ENCODE data around the gene BMI1.
A peak's percentile ranks its signal among the peaks of the same experiment; 100 is the strongest.
"Not testable (repeated sequence)": the region's sequence is repeated elsewhere in the genome, so short reads cannot be mapped to it uniquely, and the experiment has no call there.

BMI1 gene

DNA sequence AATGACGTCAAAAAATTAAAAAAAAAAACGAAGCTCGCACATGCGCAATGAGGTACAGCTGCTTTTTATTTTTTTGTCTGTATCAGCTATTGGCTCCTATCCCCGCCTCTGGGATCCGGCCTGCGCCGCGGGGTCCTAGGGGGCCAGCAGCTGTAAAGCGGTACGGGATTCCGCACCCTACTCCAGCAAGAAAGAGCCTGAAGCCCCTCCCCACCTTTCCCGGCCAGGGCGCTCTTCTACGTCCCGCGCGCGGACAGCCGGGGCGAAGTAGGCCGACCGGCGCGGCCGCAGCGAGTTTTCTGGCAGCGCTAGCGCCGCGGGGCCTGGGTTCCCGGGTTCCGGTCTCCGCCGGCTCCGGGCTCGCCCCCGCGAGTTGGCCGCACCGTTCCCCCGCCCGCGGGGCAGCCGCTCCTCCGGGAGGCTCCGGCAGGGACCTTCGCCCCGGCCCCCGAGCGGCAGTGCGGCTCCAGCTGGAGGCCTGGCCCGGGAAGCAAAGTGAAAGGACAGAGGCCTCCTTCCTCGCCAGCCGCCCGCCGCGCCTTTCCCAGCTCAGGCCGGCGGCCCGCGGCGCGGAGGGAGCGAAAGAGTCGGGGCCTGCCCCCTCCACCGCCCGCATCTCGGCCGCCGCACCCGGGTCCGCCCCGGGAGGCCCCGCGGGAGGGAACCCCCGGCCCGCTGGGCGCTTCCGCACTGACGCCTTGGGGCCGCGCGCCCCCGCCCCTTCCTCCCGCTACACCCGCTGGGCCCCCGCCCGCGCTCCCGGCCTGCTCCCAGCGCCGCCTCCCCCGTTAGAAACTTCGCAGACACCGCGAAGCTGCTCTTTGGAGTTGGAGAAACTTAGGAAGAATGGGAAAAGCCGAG is 19.7 kb downstream of the BMI1 start:
- DNase-seq = peak; percentile 72 to 73

DNA sequence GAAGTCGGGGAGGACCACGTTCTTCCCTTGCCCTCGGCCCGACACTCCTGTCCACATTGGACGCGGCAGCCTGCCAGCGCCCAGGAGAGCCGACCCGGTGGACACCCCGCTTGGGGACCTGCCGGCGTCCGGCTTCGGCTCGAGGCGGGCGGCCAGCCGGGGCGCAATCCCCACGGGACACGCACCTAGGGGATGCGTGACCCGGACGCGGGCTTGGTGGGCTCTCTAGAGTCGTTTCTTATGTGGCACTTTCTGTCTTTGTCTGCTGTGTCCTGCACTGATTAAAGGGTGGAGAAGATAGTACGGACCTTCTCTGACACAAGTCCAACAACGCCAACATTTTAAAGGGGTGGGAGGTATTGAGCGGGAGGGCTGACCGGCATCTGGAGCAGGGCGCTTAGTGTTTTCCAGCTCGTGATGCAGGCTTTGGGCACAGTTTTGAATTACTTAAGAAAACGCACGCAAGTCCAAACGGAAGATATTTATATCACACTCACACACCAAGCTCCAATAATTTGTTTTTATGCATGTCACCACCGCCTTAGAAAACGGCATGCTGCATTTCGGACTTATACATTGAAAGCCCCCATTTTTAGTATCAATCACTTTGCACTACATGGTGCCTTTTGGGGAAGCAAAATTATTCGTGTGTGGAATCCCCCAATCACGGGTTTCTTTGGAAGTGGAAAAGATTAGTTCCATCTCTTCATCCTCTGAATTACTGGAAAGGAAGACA is 20.5 kb downstream of the BMI1 start:
- DNase-seq = no peak

GRCh38 chr10:22341926-22342196 is 21.0 kb downstream of the BMI1 start:
- DNase-seq = no peak

DNA sequence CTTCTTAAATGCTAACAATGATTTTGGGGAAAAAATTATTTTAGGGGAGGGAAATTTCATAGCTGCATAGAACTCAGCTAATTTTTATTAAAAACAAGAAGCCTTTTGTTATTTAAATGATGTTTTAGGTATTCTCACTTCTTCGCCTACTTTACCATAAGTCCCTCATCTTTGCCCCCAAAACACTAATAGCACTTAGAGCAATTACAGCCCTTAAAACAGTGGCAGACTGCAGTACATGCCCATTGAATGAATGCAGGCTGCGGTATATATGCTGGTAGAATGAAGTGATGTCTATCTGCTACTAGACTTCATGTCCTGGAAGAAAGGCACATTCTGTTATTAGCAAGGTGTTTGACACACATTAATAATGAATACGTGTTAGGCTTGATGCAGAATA is 21.5 kb downstream of the BMI1 start:
- DNase-seq = no peak

- no peak for DNase-seq
Measured at GRCh38 chr10:22343731-22344130, 22.8 kb downstream of the BMI1 start.

DNA sequence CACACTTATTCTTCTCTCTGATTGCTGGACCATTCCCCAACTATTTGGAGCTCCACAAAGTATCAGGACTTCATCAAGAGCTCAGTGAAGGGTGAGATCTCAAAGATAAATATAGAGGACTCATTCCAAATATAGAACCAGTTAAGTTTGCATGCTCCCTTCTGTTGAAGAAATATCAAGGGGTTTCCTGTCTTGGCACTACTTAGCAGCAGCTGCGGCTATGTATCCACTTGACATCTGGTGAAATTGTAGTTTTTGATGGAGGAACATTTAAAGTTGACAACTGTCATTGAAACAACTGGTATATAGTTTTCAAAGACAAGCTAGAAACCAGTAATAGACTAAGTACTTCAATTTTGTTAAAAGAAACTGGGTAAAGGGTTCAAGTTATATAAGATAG is 23.4 kb downstream of the BMI1 start:
- DNase-seq = no peak

DNA sequence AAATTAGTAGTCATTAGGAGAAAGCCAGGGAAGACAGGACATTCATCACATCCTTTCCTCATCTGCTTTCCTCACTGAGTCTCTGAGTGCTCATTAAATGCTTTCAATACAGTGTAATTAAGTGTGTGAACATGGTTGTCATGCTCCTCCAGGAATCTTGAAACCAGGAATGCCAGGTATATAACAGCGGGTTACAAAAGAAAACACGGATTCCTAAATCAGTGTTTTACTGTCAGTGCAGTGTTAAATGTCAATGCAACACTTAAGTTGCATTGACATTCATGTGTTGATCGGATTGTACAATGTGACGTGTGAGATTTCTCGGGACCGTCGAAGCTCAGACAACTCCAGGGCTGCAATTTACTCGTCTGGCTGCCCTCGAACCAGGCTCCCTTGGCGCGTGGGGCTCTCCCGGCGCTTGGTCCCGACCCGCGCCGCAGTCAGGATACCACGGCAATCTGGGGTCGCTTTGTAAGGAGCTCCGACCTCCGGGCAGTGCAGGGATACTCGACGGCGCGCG is 23.9 kb downstream of the BMI1 start:
- no peak for DNase-seq

GRCh38 chr10:22345301-22346095 is 24.6 kb downstream of the BMI1 start, which contains the start of gene SPAG6:
SPAG6 (plus strand) TSS chr10:22345496; CDS start chr10:22345612, 116 bp downstream.
- peak; percentile 51 to 83 for DNase-seq

DNA sequence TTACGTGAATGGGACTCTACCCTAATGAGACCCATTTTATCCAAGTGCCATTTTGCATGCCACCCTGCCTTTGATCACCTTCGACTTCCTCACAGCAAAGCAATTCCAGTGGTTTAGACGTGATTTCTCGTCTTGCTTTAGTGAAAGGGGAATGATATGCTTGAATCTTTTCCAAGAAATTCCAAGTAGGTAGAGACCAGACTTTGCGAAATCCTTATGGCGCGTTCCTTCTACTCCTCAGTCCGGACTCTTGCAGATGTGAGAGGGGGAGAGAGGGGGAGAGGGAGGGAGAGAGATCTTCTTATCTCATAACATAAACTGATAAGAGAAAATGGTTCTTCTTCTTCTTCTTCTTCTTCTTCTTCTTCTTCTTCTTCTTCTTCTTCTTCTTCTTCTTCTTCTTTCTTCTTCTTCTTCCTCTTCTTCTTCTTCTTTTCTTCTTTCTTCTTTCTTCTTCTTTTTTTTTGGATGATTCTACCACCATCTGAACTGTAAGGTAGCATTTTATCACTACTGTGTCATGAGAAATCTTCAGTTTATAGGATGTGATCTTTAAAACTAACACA is 25.3 kb downstream of the BMI1 start:
- no peak for DNase-seq

DNA sequence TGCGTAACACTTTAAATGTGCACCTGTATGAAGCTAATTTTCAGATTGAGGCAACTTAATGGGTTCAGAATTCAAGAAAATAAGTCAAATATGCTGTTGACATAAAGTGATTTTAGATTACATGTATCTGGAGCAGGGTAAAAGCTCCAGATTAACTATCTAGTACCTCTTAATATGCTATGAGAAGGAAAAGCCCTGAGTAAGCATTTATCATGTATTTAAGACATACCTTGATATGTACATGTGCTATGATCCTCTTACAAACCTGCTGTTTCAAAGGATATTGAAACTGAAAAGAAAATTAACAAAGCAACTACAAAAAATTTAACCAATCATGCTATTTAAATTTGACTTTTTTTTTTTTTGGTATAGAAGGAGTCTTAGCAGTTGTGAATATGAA is 28.9 kb downstream of the BMI1 start:
- no peak for DNase-seq

DNA sequence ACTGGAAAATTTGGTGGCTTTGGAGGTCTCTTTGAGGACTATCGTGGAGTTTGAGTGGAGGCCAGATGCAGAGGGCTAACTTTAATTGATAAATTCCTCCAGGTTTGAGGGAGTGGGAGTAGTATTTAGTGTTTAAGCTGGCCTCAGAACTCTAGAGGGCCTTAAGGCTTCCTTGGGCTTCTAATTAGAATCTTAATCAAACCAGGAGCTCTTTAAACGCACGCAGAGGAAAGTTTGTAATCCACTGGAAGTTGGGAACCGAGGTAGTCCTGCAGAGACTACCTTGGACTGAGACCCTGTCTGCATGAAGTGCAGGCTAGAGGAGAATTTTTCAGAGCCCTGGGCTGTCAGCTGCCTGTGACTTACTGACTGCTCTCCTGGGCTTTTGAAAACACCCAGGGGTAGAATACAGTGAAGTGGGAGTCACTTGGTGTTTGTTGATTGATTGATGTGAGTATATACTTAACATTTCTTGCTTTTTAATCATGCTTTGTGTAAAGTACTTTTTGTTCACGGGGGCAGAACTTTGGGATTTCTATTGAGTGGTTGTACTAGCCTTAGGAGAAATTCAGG is 30.3 kb downstream of the BMI1 start:
- DNase-seq = no peak

GRCh38 chr10:22356324-22356873 is 35.5 kb downstream of the BMI1 start:
- no peak for DNase-seq

DNA sequence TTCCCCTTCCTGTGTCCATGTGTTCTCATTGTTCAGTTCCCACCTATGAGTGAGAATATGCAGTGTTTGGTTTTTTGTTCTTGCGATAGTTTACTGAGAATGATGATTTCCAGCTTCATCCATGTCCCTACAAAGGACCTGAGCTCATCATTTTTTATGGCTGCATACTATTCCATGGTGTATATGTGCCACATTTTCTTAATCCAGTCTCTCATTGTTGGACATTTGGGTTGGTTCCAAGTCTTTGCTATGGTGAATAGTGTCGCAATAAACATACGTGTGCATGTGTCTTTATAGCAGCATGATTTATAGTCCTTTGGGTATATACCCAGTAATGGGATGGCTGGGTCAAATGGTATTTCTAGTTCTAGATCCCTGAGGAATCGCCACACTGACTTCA is 36.9 kb downstream of the BMI1 start:
- DNase-seq = not testable (repeated sequence)

- no peak for DNase-seq
Measured at GRCh38 chr10:22363305-22363704, 42.4 kb downstream of the BMI1 start.

DNA sequence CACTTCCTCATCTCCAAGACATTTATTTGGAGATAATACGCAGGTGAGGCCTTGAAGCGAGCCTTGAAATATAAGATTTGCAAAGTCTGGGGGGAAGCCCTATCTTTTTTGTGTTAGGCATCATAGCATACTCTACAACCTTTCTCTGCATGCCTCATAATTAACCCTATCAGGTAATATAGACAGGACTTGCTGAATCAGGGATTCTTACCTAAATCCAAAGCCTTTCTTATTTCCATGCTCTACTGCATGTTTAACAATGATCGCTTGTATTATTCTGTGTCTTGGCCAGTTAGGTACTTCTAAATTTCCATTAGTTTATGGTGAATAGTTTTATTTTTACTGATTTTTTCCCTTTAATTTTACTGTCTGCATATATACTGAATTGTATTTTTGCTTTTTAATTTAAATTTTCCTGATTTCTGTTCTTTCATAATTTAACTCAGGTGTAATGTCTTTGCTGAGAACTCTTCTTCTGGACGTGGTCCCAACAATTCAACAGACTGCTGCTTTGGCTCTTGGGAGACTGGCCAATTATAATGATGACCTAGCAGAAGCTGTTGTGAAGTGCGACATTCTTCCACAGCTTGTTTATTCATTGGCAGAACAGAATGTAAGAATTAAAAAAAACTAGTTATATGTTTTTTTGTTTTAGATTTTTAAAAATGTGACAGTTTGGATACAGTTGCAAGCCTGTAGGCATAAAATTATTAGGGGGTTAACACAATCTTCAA is 43.7 kb downstream of the BMI1 start:
- DNase-seq = no peak

DNA sequence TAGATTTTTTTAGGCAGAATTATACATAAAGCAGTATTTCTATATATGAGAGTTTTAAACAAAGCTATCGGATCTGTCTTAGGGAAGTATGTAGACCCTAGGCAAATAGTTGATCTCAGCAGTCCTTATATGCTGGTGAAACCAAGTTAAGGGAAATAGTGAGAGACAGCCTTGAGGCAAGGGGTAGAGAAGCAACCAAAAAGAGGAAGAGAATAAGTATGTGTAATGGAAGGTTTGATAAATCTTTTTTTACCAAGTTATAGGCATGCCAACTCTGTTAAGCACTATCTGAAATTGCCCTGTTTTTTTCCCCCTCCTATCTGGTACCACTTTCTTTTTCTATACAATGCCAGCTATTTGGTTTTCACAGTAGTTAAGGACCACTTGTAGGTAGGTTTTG is 44.3 kb downstream of the BMI1 start:
- no peak for DNase-seq

GRCh38 chr10:22365644-22366434 is 44.9 kb downstream of the BMI1 start:
- DNase-seq = no peak

- no peak for DNase-seq
Measured at GRCh38 chr10:22366435-22366703, 45.5 kb downstream of the BMI1 start.

GRCh38 chr10:22366771-22367170 is 45.9 kb downstream of the BMI1 start:
- DNase-seq = no peak

- DNase-seq = no peak
Measured at GRCh38 chr10:22367471-22367870, 46.6 kb downstream of the BMI1 start.

DNA sequence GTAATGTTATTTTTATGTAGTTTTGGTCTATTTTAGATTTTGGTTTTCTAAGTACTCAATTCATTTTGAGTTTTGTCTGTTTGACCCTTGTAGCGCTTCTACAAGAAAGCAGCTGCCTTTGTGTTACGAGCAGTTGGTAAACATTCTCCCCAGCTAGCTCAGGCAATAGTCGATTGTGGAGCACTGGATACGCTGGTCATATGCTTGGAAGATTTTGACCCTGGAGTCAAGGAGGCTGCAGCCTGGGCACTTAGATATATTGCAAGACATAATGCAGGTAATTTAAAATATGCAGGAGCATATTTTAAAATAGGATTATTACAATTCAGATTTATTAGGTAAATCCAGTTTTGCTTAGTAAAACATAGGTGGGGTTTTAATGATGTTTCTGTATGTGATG is 47.5 kb downstream of the BMI1 start:
- no peak for DNase-seq

Data from CD4-positive, alpha-beta T cell treated with Interleukin-1 beta for 1 hour (primary cell).